ENCODE data around the gene RSRC1.
"Not testable (repeated sequence)": the region's sequence is repeated elsewhere in the genome, so short reads cannot be mapped to it uniquely, and the experiment has no call there.

RSRC1 gene

DNA sequence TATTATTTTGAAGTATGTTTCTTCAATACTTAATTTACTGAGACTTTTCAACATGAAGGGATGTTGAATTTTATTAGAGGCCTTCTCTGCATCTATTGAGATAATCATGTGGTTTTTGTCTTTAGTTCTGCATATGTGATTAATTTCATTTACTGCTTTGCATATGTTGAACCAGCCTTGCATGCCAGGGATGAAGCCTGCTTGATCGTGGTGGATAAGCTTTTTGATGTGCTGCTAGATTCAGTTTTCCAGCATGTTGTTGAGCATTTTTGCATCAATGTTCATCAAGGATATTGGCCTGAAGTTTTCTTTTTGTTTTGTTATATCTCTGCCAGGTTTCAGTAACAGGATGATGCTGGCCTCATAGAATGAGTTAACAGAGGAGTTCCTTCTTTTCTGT lies 134.4 kb downstream of the RSRC1 start:
- DNase-seq, result no peak

GRCh38 chr3:158247288-158247687 lies 137.4 kb downstream of the RSRC1 start:
- no peak for DNase-seq

GRCh38 chr3:158248261-158248660 lies 138.4 kb downstream of the RSRC1 start:
- DNase-seq, result no peak

- no peak for DNase-seq
These were observed 139.3 kb downstream of the RSRC1 start for GRCh38 chr3:158249183-158249582.

DNA sequence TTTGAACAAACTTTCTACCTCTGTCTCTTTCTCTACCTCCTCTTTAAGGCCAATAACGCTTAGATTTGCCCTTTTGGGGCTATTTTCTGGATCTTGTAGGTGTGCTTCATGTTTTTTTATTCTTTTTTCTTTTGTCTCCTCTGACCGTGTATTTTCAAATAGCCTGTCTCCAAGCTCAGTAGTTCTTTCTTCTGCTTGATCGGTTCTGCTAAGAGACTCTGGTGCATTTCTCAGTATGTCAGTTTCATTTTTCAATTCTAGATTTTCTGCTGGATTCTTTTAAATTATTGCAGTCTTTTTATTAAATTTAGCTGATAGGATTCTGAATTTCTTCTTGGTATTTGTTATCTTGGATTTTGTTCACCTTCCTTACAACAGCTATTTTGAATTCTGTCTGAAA lies 148.7 kb downstream of the RSRC1 start:
- DNase-seq, result no peak

DNA sequence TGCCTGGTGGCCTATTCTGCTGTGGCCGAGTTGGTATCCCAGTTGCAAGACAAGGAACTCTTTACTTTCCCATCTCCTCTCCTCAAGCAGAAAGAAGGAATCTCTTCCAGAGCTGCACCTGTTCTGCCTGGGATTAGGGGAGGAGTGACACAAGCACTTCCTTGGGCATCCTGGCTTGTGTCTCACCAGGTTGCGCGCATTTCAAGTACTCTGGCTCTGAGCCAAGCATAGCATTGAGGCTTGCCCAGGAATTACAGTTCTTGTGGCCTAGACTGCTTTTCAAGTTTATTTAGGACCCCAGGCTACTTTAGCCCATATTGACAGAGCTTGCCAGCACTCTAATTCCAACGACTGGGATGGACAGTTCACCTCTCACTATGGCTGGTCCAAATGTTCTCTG lies 150.5 kb downstream of the RSRC1 start:
- no peak for DNase-seq

- DNase-seq, result peak in 1 of 2 experiments; percentile 5
These were observed 151.6 kb downstream of the RSRC1 start for GRCh38 chr3:158261371-158261991.

DNA sequence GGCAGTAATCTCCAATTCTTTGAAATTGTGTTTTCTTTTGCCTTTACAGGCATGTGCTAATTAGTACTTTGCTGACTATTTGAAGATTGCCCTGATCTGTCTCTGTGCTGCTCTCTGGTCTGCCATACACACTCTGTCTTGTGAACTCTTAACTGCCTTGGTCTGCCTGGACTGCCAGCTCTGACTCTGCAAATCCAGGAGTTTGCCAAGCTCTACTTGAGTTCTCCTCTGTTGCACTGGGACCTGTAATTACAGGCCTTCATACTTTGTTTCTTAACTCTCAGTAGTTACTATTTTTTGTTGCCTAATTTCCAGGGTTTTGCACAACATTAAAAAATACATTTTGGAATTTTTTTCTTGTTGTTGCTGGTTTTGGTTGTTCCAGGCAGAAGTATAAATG lies 155.0 kb downstream of the RSRC1 start:
- DNase-seq, result no peak

- peak in 1 of 2 experiments; percentile 2 for DNase-seq
These were observed 157.1 kb downstream of the RSRC1 start for GRCh38 chr3:158267015-158267414.

GRCh38 chr3:158269942-158270341 lies 160.1 kb downstream of the RSRC1 start:
- no peak for DNase-seq

GRCh38 chr3:158272081-158272480 lies 162.2 kb downstream of the RSRC1 start:
- no peak for DNase-seq

- DNase-seq, result no peak
These were observed 163.8 kb downstream of the RSRC1 start for GRCh38 chr3:158273656-158274055.

DNA sequence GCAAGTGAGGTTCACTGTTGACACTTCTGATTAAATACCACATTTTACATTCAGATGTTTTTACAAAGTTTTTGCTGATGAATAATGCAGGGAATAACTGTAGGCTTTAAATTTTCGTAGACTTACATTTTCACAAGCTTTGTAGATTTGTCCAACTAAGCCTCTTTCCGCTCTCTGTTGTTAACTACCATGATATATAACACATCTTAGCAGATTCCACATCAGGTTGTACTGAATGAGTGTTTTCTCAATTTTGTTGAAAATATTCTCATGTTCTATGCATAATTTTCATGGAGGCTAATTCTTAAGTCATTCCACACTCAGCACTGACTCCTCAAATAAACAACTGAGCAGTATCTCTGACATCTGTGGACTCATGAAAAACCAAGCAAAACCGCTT lies 168.3 kb downstream of the RSRC1 start:
- DNase-seq, result no peak

DNA sequence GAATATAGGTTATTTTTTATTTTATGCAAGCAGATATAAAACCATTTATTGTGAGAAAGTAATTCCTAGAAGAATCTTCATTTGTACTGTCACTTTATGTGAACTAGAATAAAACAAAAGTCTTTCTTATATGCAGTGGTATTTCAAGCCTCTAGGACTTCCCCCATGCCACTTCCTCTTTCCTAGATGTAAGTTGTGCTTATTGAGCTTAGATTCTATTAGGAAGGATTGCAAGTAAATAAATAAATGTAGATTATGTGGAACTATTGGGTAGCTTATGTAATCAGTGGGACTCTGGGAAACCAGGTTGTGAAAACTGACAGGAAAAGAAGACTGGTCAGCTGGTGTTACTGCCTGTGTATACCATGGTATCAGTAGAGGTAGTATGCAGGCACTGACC lies 169.7 kb downstream of the RSRC1 start:
- DNase-seq, result no peak

DNA sequence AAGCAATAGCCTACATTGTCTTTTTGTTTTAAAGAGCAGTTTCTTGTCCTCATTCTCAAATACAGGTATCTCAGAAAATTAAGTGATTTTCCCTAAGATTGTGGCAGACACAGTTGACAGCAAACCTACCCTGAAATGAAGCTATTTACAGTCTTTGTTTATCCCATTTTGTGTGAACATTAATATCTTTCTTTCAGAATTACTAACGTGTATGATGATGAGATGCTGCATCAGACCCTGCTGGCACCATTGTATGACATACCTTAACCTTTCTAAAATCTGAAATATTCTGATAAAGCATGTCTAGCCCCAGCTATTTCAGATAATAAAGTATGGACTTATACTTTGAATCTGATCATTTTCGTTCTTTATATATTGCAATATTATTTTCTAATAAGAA lies 185.9 kb downstream of the RSRC1 start:
- DNase-seq, result no peak

GRCh38 chr3:158297940-158298339 lies 188.1 kb downstream of the RSRC1 start:
- no peak for DNase-seq

GRCh38 chr3:158308236-158308928 lies 198.5 kb downstream of the RSRC1 start:
- DNase-seq, result no peak

DNA sequence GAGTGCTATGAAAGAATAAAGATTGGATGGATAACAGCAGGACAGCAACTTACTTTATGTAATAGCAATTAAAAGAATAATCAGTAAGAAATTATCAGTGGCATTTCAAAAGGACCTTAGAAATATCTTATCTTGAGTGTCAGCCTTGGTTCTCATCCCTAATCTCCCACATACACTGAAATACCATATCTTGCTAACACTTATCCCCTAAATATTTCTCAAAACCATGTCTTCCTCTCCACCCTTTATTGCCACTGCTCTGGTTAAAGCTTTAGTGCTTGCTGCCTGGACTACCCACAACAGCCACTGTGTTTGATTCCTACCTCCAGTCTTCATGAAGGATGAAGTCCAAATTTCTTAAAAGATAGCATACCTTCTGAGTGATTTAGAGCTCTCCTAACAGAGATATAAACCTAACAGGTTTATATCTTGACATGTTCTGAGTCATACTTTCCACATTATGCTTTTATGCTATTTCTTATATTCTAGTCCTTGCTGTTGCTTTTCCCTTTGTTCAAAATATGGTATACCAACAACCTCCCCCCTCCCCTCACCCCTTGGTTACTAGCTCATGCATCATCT lies 202.8 kb downstream of the RSRC1 start:
- no peak for DNase-seq

GRCh38 chr3:158313338-158313927 lies 203.5 kb downstream of the RSRC1 start:
- DNase-seq, result peak in 1 of 2 experiments; percentile 36

DNA sequence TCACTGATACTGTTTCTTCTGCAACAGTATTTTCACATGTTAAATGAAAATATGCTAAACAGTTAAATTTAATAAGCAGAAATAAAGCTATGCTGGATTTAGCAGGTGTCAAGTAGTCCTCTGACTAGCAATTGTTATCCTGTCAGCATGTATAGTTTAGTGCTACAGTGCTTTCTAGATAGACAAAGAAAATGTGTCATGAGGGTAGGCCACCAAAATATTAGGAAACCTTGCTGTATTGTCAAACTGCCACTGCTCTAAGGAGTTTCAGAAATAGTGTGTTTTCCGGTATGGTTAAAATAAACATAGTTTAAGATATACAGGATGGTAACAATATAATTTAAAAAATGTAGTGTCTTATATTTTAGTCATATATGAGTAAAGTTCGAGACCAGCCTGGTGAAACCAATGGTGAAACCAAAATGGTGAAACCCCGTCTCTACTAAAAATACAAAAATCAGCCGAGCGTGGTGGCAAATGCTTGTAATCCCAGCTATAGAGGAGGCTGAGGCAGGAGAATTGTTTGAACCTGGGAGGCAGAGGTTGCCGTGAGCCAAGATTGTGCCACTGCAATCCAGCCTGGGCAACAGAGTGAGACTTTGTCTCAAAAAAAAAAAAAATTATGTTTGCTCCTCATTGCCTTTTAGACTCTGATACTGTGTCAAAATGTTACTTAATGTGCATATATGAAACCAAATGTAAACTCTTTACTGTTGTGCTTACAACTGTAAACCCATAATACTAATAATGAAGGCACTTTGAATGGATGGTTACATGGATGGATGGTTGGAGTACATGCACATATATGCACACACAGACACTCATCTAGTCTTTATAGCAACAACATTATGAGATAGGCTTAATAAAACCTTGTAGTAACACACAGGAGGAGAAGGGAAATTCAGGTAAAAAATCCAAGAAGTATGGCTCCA lies 204.8 kb downstream of the RSRC1 start:
- DNase-seq, result no peak

DNA sequence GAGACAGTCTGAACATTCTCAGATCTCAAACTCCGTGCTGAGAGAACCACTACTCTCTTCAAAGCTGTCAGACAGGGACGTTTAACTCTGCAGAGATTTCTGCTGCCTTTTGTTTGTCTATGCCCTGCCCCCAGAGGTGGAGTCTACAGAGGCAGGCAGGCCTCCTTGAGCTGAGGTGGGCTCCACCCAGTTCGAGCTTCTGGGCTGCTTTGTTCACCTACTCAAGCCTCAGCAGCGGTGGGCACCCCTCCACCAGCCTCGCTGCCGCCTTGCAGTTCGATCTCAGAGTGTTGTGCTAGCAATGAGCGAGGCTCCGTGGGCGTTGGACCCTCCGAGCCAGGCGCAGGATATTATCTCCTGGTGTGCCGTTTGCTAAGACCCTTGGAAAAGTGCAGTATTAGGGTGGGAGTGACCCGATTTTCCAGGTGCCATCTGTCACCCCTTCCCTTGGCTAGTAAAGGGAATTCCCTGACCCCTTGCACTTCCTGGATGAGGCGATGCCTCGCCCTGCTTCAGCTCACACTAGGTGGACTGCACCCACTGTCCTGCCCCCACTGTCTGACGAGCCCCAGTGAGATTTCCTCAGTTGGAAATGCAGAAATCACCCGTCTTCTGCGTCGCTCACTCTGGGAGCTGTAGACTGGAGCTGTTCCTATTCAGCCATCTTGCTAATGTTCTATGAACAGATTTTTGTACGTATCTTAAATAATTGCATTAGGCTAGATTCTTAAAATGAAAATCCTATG lies 220.0 kb downstream of the RSRC1 start:
- DNase-seq, result not testable (repeated sequence)

GRCh38 chr3:158330870-158331269 lies 221.0 kb downstream of the RSRC1 start:
- no peak for DNase-seq

All from SW 1271 (cell line).